GM21447 (cell line): ENCODE results near the gene ASCC1.
"Not testable (repeated sequence)": the region's sequence is repeated elsewhere in the genome, so short reads cannot be mapped to it uniquely, and the experiment has no call there.

Experiments used
- ATAC-seq: cut with Tn5 transposase; IDR thresholded peaks from one replicate; pipeline ENCODE4 v1.9.1; 2021; ENCODE audit not compliant: unreplicated experiment

ASCC1 gene

DNA sequence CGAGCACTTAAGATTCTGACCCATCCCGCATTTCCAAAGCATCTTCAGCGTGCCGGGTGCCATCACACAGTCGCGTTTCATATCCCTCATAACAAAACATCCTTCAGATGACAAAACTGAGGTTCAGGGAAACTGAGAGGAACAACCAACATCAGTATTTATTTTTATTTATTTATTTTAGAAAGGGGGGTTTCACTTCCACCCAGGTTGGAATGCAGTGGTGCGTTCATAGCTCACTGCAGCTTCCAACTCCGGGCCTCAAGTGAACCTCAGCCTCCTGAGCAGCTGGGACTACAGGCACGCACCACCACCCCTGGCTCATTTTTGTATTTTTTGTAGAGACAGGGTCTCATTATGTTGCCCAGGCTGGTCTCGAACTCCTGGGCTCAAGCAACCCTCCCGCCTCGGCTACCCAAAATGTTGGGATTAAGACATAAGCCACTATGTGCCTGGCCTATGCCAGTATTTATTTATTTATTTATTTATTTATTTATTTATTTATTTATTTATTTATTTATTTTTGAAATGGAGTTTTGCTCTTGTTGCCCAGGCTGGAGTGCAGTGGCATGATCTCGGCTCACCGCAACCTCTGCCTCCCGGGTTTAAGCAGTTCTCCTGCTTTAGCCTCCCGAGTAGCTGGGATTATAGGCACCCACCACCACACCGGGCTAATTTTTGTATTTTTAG lies 33.2 kb upstream of the ASCC1 start:
- ATAC-seq = not testable (repeated sequence)

DNA sequence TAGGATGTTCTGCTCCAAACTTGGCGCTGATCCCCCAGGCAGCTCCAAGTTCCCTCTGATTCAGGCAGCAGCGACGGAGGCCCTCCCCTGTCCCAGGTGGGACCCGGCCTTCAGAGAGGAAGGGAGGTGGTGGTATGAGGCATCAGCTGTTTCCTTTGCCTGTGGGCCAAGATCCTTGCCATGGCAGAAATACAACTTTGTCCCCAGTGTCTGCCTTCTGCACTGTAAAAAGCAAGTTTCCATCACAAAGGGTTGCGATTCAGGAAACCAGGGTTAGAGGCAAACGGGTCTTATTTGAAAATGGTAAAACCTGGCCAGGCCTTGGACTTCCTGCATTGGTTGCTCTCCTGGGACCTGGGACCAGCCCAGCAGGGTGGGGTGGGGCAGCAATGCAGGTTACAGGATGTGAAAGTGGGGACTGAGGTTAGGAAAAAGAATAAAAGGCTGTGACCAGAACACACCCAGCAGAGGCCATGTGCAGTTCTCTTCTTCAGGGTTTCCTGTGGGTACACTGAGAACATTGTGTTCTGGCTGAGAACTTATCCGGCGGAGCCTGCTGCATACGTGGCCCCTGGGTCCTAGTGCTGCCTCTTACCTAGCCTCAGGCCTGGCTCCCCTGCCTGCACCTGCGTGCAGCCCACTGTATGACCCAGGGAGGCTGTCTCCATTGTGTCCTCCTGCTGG lies 32.5 kb upstream of the ASCC1 start:
- ATAC-seq = peak; percentile 81

DNA sequence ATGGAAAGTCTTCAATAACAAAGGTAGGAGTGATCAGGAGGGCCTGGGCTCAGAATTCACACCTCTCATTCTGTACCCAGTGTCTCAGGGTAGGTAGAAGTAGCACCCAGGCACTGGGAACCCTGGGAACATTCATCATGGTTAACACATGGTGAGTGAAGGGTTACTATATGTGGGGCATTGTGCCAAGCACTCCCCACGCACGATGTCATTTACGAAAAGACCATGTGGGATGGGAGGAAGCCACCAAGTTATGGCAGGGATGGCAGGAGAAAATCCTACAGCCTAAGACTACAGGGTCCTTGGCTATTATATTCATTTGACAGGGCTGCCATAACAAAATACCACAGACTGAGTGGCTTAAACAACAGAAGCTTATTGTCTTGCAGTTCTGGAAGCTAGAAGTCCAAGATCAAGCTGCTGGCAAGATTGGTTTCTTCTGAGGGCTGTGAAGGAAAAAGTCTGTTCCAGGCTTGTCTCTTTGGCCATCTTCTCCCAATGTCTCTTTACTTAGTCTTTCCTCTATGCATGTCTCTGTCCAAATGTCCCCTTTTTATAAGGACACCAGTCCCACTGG lies 30.0 kb upstream of the ASCC1 start:
- no peak for ATAC-seq

DNA sequence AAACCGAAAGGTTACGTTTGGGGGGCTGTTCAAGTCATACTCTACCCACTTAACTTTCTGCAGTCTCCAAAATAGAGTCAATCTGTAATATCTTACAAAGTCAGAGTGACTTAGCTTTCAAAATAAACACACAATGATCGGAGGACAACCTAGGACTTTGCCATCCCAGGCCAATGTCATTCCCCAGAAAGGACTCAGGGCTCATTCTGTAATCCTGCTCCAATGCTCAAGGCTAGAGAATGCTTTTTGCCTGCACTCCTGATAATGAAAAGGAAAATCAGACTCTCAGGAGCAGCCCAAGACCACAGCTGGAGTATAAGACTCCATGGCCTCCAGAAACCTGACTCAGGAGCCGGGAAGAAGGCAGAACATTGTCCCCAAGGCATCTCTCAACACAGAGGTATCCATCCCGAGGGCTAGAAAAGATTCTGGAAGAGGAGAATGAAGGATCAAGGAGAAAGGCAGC lies 28.5 kb upstream of the ASCC1 start:
- ATAC-seq = no peak

DNA sequence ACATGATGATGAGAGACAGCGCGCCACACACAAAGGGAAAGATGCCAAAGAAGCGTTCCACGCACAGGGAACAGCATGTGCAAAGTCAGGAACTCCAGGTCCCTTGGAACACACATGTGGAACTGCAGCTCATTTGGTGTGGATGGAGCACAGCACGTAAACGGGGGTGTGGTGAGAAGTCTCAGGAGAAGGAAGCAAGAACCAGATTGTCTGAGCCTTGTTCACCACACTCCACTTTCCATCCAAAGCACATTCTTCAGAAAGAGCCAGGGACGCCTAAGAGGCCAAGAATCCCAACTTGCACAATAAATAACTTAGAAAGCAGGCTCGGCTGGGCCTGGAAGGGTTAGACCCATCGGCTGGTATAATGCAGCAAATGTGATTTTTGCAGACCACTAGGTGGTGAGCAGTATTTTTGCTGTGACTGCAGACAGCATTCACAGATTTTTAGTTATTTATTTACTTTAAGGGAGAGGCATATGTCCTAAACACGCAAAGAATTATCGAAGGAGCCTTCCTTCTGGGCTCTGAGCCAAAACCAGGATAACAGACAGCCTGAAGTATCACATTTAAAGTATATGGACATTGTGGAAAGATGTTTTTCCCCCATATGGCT lies 27.9 kb upstream of the ASCC1 start:
- no peak for ATAC-seq

DNA sequence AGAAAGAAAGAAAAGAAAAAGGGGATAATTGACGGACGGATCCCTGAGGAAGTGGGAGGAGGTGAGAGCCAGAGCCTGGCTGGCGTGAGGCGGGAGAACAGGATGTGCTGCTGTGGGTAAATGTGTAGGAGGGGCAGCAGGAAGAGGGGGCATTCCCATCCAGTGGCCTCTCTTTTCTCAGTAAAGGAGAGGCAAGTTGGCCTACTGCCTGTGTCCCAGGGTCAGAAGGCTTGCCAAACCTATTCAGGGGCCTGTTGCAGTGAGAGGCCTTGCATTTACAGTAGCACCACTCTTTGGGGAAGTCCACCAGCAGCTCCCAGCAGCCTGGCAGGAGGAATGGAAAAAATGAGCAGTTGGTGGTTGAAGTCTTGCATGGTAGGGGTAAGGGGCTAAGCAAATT lies 26.6 kb upstream of the ASCC1 start:
- no peak for ATAC-seq

DNA sequence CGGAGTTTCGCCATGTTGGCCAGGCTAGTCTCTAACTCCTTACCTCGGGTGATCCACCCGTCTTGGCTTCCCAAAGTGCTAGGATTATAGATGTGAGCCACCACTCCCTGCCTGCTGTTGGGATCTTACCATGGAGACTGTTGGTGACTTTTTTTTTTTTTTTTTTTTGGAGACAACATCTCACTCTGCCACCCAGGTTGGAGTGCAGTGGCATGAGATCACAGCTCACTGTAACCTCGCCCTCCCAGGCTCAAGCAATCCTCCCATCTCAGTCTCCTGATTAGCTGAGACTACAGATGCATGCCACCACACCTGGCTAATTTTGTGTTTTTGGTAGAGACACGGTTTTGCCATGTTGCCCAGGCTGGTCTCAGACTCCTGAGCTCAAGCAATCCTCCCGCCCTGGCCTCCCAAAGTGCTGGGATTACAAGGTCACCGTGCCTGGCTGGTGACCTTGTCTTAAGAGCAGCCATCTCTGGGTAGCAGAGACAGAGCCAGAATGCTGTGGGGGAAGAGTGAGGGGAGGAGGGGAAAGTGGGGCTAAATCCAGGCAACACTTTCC lies 25.7 kb upstream of the ASCC1 start:
- ATAC-seq = no peak

DNA sequence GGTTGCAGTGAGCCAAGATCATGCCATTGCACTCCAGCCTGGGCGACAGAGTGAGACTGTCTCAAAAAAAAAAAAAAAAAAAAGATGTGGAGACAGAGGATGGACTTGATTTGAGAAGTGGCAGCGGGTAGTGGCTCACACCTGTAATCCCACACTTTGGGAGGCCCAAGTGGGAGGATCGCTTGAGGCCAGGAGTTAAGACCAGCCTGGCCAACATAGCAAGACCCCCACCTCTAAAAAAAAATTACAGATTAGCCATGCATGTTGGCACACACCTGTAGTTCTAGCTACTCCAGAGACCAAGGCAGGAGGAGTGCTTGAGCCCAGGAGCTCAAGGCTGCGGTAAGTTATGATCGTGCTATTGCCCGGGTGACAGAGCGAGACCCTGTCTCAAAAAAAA lies 24.3 kb upstream of the ASCC1 start:
- ATAC-seq = no peak

DNA sequence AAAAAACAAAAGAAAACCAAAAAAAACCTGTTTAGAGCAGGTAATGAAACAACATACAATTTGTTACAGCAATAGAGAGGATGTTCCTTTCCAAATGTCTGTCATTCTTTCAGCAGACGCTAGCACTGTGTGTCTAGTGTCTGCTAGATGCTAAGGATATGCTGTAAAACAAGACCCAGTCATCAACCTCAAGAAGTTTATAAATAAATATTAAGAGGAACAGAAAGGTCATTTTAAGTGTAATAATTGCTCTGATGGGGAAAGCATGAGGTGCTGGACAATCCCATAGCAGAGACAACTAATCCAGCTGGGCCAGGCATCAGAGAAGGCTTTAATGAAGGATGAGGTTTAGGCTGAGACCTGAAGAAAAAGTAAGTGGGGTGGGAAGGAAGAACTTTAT lies 23.3 kb upstream of the ASCC1 start:
- ATAC-seq = no peak

DNA sequence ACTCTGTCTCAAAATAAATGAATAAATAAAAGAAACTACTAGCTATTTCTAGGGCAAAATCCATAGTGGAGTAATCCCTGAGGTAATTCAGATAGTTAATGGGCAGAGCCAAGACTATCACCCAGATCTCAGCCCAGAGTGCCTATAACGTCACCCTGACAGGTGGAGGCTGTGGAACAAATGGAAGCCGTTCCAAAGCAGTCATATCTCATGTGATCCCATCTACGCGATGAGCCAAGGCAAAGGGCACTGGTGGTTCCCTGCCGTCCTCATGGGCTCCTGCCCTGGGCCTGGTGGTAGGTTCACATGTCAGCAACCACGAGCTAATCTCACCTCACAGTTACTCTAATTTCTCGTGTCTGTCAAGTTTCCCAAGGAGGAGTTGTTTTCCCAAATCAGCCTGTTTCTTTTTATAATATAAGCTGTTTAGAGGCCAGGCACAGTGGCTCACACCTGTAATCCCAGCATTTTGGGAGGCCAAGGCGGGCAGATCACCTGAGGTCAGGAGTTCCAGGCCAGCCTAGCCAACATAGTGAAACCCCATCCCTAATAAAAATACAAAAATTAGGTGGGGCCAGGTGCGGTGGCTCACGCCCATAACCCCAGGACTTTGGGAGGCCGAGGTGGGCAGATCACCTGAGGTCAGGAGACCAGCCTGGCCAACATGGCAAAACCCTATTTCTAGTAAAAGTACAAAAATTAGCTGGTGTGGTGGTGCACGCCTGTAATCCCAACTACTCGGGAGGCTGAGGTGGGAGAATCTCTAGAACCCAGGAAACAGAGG lies 22.5 kb upstream of the ASCC1 start:
- no peak for ATAC-seq

DNA sequence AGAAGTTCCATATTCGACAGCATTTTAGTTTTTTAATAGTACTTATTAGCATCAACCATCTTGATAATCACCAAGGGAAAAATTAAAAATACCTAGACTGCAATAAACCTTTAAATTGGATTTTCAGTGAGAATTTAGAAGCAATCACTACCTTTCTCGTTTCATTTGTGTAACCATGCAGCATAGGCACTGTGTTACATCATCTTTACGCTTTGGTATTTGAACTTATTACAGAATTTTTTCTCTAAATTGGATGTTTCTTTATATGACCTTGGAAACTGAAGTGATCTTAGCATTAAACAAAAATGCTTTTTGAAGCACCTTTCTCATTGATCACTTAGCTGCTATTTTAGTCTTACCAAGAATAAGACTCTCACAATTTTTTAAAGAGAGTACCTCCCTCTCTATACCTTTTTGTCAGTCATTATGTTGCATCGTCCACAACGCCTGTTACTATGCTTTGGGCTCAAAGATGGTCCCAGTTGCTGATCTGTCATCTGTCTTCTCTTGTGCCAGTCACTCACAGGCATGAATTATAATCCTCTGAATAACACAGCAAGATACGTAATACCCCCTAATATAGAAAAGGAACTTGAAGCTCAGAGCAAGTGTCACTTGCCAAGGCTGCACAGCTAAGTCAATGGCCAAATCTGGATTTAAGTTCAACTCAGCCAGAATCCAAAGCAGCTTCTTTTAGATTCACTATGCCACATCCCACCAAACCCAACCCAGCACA lies 19.6 kb upstream of the ASCC1 start:
- ATAC-seq = no peak

DNA sequence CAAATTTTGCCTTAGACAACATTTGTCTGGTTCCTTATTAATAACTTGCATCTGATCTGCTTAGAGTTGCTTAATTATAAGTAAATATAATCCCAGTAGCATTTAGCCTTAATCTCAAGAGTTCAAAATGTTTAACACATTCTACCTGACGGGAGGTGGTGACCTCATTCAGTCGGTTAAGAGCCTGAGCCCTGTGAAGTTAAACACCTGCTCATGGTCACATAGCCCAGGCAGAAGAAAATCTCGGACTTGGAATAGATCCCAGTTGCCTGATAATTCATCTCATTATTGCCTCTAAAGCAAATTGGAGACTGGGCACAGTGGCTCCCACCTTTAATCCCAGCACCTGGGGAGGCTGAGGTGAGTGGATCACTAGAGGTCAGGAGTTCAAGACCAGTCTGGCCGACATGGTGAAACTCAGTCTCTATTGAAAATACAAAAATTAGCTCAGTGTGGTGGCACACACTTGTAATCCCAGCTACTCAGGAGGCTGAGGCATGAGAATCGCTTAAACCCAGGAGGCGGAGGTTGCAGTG lies 18.6 kb upstream of the ASCC1 start:
- no peak for ATAC-seq

DNA sequence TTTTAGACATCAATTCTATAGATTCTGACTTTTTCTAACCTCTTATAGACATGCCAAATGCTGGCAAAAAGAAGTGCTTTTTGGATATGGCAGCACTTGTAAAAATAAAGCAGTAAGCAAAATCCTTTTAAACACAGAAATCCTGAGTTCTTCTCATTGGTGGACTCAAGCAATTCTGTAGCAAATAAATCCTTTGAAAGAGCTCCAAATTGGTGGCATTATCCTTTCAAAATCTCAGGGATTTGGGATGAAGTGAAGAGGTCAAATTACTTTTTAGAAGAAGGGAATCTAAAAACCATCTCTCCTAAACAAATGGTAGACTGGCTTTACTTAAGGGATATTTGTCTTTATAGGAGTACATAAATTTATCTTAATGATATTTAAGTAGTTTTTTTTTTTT lies 17.5 kb upstream of the ASCC1 start:
- no peak for ATAC-seq

DNA sequence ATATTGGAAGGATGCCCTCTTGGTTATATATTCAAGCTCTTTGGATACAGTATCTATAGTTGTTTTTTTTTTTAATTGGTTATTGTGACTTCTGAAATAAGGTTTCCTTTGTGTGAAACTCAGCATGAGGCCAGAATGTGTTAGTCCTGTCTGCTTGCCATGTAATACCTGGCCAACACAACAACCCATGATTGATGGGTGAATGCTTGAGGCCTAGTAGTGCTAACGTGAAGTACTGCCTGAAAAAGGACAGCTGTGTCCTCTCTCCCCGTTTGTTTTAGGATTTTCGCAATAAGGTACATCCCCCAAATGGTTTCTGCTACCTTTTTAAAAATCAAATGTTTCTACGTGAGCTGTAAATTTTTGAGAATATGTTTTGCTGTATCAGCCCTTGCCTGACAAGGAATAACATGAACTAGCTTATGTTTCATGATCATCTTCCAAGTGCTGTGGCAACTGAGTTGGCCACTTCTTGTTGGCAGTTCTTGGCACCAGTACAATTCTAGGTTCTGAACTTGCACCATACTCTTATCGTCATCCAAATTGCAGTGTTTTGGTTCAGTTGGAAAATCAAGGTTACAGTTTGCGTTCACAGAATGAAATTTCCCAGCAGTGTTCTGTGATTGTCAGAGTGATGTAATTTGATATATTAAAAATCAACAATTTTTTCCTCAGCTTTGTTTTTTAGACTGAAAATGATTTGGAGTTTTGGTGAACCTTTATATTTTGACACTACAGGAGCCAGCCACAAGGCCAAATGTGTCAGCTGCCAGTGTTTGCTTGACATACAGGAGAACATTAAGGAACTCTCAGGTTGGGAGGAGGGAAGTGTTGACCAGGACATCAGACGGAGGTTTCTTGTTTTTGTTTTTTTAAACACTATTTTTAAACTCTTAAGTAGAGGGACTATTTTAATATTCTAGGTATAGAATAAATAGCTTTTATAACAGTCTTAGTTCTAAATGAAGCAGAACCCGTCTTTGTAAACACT lies 13.5 kb upstream of the ASCC1 start:
- ATAC-seq = no peak

DNA sequence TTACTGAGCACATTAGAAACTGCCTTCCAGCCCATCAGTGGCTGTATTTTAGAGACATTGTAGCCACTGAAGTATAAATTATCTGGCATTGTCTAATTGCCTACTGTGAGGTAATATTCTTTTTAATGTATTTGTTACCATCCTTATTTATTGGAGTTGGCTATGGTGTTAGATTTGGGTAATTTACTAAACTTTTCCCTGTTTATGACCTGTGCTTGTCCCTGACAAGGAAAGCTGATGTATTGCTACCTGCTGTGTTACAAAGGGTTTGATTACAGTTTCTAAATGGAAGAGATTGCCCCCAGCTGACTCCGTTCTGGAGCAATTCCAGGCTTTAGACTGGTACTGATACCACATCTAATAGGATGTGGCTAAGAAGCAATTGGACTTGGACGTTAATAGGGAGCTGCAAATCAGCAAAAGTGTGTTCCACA lies 12.3 kb upstream of the ASCC1 start:
- ATAC-seq = no peak

DNA sequence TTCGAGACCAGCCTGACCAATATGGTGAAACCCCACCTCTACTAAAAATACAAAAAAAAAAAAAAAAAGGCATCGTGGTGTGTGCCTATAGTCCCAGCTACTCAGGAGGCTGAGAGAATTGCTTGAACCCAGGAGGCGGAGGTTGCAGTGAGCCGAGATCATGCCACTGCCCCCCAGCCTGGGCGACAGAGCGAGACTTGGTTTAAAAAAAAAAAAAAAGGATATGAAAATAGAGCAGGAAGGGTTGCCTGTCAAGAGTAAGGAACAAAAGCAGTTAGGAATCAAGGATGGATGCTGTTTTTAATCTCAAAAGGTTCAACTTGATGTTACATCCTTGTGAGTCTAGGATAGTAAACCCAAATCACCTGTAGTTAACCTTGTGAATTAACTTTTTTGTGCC lies 11.8 kb upstream of the ASCC1 start:
- ATAC-seq = no peak

DNA sequence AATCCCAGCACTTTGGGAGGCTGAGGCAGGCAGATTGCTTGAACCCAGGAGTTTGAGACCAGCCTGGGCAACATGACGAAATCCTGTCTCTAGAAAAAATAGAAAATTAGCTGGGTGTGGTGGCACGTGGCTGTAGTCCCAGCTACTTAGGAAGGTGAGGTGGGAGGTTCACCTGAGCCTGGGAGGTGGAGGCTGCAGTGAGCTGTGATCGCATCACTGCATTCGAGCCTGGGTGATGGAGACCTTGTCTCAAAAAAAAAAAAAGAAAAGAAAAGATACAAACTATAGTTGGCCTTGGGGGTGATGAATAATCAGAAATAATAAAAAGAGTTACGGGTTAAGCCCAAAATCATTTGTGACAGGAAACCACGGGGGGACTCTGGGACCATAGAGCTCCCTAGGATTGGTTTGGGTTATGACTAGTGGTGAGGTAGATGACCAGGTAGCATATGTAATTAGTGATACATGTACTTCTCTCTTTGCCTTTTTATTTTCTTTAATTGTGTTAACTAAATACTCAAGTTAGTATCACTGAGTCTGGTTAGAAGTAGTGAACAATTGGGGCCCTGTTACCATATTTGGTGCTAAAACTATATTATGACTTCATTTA lies 10.4 kb upstream of the ASCC1 start:
- no peak for ATAC-seq

DNA sequence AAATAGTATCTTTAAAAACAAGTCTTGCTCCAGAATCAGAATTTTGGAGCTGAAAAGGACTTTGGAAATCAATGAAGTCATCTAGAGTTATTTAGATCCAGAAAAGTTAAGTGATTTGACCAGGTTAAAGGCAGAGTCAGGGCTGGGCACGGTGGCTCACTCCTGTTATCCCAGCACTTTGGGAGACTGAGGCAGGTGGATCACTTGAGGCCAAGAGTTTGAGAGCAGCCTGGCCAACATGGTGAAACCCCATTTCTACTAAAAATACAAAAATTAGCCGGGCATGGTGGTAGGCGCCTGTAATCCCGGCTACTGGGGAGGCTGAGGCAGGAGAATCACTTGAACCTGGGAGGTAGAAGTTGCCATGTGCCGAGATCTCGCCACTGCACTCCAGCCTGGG lies 8.1 kb upstream of the ASCC1 start:
- ATAC-seq = not testable (repeated sequence)
